Thymus (tissue), 11 donors: ENCODE measurements around the gene PRKG1. TPM values are rescaled to one million over a fixed set of nuclear protein-coding genes. Genes with fewer than 3 reads are reported as not detected.
"Not testable (repeated sequence)": the region's sequence is repeated elsewhere in the genome, so short reads cannot be mapped to it uniquely, and the experiment has no call there.

Experiments used
- DNase-seq, 9 donors: peaks; one replicate each; pipeline ENCODE4 v3.0.0-alpha.2; 2013; ENCODE audit warnings: low spot score in 9 of 9, low read depth in 6 of 9, missing footprints in 1 of 9
- H3K27ac ChIP-seq, 2 donors: one replicate each; pipeline ENCODE4 v1.5.1; 2013; ENCODE audit warnings: control low read depth in 1 of 2, low read depth in 1 of 2, low read length in 1 of 2, mild to moderate bottlenecking in 1 of 2, moderate library complexity in 1 of 2
- H3K27me3 ChIP-seq, 2 donors: one replicate each; pipeline ENCODE4 v1.5.1; 2013; ENCODE audit warnings: low read length in 1 of 2; ENCODE audit not compliant: control insufficient read depth in 2 of 2, insufficient read depth in 1 of 2
- H3K36me3 ChIP-seq, 2 donors: one replicate each; pipeline ENCODE4 v1.5.1; 2013; ENCODE audit warnings: low read length in 1 of 2, mild to moderate bottlenecking in 1 of 2, moderate library complexity in 1 of 2; ENCODE audit not compliant: control insufficient read depth in 2 of 2, insufficient read depth in 2 of 2
- H3K4me1 ChIP-seq, 2 donors: one replicate each; pipeline ENCODE4 v1.5.1; 2013; ENCODE audit warnings: low read length in 2 of 2; ENCODE audit not compliant: control insufficient read depth in 2 of 2, insufficient read depth in 2 of 2
- H3K4me3 ChIP-seq, 2 donors: one replicate each; pipeline ENCODE4 v1.5.1; 2013; ENCODE audit warnings: low read length in 2 of 2, control low read depth in 1 of 2, mild to moderate bottlenecking in 1 of 2
- H3K9me3 ChIP-seq, 2 donors: one replicate each; pipeline ENCODE4 v1.5.1; 2013; ENCODE audit warnings: low read length in 1 of 2, mild to moderate bottlenecking in 1 of 2; ENCODE audit not compliant: control insufficient read depth in 2 of 2, insufficient read depth in 1 of 2
- WGBS: extraction: QIAGEN DNeasy Blood & Tissue Kit; methylation state at CpG from one replicate; pipeline ENCODE4 v1.1.7; 2013; 5-methylcytosine and 5-hydroxymethylcytosine counted together
- polyA plus RNA-seq: library from polyadenylated mRNA; stranded (reverse); fragments of 200-250 nt; gene quantifications from one replicate; pipeline ENCODE4 v1.2.3, GENCODE V29; 2013
- total RNA-seq: library from RNA; stranded (reverse); fragments of 120-200 nt; gene quantifications from one replicate; pipeline ENCODE4 v1.2.4, GENCODE V29; 2013
- donor health status: healthy.

The PRKG1 gene
- total and polyA plus RNA-seq, 2 donors: 2.5 to 7.4 TPM

DNA sequence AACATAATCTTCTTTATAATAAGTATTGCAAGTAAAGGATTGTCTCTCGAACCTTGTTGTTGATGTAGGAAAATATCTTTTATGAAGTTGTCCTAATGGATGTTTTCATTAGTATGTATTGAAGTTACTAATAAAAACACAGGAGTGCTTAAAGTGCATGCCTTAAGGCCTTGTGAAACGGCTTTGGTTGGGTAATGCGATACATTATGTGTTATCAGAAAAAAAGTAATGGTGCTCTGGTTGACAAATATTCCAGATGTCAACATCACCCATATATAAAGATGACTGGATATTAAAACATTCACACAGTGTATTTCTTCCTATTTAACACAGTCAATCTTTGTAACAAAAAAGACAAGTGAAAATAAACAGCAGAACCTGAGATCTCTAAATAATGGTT lies 310.7 kb downstream of the PRKG1 start:
- WGBS: 96% methylated on average over 3 of the region's 3 CpGs
- Histone ChIP-seq H3K4me3 (no peak overlapping the region), H3K27ac (no peak overlapping the region), H3K36me3 (no peaks in the 10 kb centered on the region), H3K4me1 (no peaks in the 10 kb centered on the region), H3K27me3 (no peaks in the 10 kb centered on the region), H3K9me3 (no peaks in the 10 kb centered on the region)
- DNase-seq: no peak

DNA sequence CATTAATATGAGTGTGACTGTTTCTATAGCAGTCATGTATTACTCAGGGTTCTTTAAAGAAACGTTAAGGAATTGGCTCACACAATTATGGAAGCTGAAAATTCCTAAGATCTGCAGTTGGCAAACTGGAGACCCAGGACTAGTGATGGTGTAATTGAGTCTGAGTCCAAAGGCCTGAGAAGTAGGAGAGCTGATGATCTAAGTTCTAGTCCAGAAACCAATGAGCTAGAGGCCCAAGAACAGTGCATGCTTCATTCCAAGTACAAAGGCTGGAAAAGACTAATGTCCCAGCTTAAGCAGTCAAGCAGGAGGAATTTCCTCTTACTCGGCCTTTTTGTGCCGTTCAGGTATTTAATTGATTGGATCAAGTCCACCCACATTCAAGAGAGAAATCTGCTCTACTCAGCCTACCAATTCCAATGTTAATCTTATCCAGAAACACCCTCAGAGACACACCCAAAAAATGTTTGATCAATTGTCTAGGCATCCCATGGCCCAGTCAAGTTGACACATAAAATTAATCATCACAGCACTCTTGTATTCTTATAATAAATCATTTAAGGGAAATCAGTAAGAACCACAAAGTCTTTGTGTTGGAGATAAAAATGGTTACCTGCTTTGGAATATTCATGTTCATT lies 312.1 kb downstream of the PRKG1 start:
- WGBS: 88% methylated on average over 3 of the region's 3 CpGs
- Histone ChIP-seq H3K4me3 (no peak overlapping the region), H3K27ac (no peak overlapping the region), H3K36me3 (no peaks in the 10 kb centered on the region), H3K27me3 (no peaks in the 10 kb centered on the region), H3K9me3 (no peaks in the 10 kb centered on the region), H3K4me1 (no peaks in the 10 kb centered on the region)
- no peak for DNase-seq

DNA sequence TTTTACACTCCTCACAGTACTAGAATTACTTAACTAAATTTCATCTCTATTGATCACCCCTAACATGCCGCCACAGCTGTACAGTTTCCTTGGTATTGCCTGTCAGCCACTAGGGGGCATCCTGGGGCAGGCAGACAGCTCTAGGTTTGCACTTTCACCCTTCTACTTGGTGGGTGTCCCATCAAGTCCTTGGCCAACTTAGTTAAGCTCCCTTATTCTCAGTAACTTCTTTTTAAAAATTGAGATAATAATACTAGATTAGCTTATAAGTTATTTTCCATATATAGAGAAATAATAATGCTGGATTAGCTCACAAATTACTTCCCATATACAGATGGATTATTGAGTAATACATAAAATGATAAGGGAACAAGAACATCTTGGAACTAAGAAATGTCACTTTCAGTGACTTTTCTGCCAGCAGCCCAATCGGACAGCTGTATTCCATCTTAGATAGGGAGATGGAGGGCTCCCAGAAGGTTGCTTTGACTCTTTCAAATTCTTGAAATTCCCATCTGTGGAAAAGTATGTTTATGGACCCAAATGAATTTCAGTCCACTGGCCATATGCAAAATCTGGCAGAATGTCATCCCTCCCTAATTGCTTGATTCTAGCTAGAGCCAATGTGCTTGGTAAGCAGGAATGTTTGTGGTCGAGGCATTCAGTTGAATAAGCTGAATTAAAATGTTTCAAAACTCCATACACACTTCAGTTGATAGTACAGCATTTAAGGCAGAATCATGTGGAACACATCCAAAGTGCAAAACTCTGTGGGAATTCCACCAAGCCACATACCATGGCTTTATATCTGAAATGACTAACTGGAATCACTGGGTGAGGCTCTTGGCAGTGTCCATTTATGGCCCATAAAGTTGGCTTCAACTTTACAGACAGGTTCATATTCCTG lies 315.4 kb downstream of the PRKG1 start:
- Histone ChIP-seq H3K36me3 (no peaks in the 10 kb centered on the region), H3K4me1 (no peaks in the 10 kb centered on the region), H3K27me3 (no peaks in the 10 kb centered on the region), H3K9me3 (no peaks in the 10 kb centered on the region), H3K4me3 (no peak overlapping the region), H3K27ac (no peak overlapping the region)
- 90% methylated on average over 3 of the region's 3 CpGs for WGBS
- peak in 4 of 9 donors; percentile 4 to 33 (median 22) for DNase-seq

DNA sequence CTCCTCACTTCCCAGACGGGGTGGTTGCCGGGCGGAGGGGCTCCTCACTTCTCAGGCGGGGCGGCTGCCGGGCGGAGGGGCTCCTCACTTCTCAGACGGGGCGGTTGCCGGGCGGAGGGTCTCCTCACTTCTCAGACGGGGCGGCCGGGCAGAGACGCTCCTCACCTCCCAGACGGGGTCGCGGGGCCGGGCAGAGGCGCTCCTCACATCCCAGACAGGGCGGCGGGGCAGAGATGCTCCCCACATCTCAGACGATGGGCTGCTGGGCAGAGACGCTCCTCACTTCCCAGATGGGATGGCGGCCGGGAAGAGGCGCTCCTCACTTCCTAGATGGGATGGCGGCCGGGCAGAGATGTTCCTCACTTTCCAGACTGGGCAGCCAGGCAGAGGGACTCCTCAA lies 318.7 kb downstream of the PRKG1 start:
- not testable (repeated sequence) for H3K9me3 ChIP-seq, H3K4me1 ChIP-seq, H3K27me3 ChIP-seq, H3K4me3 ChIP-seq, H3K36me3 ChIP-seq, H3K27ac ChIP-seq, DNase-seq
- 98% methylated on average over 28 of the region's 29 CpGs for WGBS

DNA sequence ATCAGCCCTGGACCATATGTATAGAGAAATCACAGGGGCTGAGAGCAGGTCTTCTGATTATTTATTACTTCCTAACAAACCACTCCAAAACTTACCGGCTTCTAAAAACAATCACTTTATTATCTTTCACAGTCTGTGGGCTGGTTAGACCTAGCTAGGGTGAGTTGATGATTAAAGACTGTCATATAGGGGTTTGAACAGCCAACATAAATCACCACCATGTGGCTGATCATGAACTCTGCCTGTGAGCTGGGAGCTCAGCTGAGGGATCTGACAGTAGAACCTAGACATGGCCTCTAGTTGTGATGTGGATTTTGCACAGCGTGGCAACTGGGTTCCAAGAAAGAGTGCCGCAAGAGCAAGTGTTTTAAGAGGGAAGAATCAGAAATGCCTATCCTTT lies 319.8 kb downstream of the PRKG1 start:
- Histone ChIP-seq H3K27me3 (no peaks in the 10 kb centered on the region), H3K4me1 (no peaks in the 10 kb centered on the region), H3K36me3 (no peaks in the 10 kb centered on the region), H3K27ac (no peak overlapping the region), H3K4me3 (no peak overlapping the region), H3K9me3 (no peaks in the 10 kb centered on the region)
- 87% methylated on average over 3 of the region's 3 CpGs for WGBS
- no peak for DNase-seq

DNA sequence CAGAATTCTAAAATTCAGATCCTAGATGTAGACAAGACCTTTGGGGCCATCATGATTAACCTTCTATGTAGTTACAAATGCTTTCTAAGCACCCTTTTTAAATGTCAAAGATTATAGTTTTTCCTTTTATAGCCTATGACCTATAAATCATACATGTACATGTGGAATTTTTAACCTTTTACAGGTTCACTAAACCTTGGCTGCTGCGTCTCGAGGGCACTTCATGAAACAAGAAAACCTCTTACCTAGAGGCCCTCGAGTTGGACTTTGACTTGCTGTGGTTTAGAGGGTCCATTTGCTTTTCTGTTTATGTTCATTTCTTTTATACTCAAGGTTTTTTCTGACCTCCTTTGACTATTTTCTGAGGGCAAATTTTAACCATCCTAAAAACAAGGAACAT lies 323.0 kb downstream of the PRKG1 start:
- H3K27me3 ChIP-seq: no peaks in the 10 kb centered on the region
- no peak overlapping the region for H3K4me3 ChIP-seq
- 91% methylated on average over 3 of the region's 3 CpGs for WGBS
- no peaks in the 10 kb centered on the region for H3K36me3 ChIP-seq
- no peaks in the 10 kb centered on the region for H3K4me1 ChIP-seq
- no peaks in the 10 kb centered on the region for H3K9me3 ChIP-seq
- no peak overlapping the region for H3K27ac ChIP-seq
- no peak for DNase-seq

DNA sequence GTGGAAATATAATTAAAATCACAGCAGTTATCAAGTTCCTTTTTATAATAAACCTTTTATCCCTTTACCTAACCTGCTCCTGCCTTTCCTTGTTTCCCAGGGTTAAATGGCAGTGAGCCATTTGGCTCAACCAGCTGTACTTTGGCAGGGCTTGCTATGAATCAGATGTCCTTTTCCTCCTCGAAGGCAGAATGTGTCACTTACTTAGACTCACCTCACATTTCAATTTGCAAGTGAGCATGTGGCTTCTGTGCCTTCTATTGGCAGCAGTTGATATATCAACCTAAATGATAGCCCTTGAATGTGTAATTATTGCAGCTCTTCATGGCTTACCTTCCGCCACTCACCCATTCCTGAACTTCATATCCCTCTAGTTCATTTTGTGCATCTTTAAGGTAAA lies 323.4 kb downstream of the PRKG1 start:
- H3K27ac ChIP-seq: no peak overlapping the region
- H3K4me3 ChIP-seq: no peak overlapping the region
- H3K4me1 ChIP-seq: no peaks in the 10 kb centered on the region
- no peaks in the 10 kb centered on the region for H3K36me3 ChIP-seq
- 91% methylated on average over 2 of the region's 2 CpGs for WGBS
- H3K27me3 ChIP-seq: no peaks in the 10 kb centered on the region
- no peaks in the 10 kb centered on the region for H3K9me3 ChIP-seq
- no peak for DNase-seq

DNA sequence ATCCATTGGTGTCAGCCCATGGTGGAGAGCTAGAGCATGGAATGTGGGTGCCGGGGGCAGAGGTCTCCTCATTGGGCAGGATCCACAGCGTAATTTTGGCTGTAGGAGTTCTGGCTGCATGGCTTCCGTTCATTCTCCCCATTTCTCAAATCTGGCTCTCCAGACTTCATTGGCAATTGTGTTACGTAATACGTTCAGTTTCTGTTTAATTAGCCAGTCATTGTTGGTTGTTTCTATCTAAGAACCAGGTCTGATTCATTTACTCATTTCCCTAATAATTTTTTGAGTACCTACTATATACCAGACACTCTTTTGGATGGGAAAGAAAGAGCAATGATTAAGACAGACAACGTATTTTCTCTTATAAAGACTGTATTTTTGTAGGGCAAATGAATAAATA lies 325.6 kb downstream of the PRKG1 start:
- Histone ChIP-seq H3K4me1 (no peaks in the 10 kb centered on the region), H3K27me3 (no peaks in the 10 kb centered on the region), H3K36me3 (no peaks in the 10 kb centered on the region), H3K9me3 (no peaks in the 10 kb centered on the region), H3K4me3 (no peak overlapping the region), H3K27ac (no peak overlapping the region)
- DNase-seq: no peak
- WGBS: 96% methylated on average over 6 of the region's 6 CpGs

DNA sequence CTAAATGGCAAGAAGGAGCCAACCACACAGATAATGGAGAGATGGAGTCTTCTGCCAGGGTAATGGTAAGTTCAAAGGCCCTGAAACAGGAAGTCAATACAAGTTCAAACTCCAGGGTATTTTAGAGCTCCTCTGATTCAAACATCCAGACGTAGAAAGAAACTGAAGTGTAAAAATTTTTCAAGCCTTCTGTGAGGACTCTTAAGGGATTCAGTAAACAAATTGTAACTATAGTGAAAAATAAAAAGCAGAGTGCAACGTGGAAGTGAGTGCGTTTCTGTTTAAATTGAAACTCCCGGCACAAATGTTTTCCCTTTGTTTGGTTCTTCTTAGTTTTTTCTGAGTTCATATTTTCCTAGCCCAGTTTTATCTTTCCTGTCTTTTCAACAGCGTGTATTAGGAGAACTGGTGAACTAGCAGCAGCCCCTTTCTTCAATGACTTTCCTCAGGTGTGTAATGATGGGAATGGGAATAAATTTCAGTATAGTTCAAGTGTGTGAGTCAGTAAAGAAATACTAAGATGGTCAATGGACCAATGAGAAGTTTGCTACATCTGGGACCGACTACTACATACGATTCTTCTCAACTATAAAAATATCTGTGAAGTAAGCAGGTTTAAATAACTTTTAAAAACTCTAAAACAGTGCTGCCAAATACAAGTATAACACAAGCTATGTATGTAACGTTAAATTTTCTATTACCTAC lies 326.3 kb downstream of the PRKG1 start:
- Histone ChIP-seq H3K27me3 (no peaks in the 10 kb centered on the region), H3K27ac (no peak overlapping the region), H3K36me3 (no peaks in the 10 kb centered on the region), H3K9me3 (no peaks in the 10 kb centered on the region), H3K4me1 (no peaks in the 10 kb centered on the region), H3K4me3 (no peak overlapping the region)
- no peak for DNase-seq
- WGBS: 93% methylated on average over 8 of the region's 8 CpGs
